Stimulated activated CD4-positive, alpha-beta T cell treated with anti-CD3 and anti-CD28 coated beads, Interleukin-15, amount 100 ng/mL, for 48 hours (primary cell): Measurements from ENCODE around the gene LZTS2.

Experiments
- DNase-seq, 2 donors: peaks; one replicate each; pipeline ENCODE4 v3.0.0-alpha.2; 2020; ENCODE audit warnings: low read depth in 2 of 2

The LZTS2 gene

GRCh38 chr10:101052285-101052684 is 52.7 kb downstream of the LZTS2 start:
- no peak for DNase-seq

GRCh38 chr10:101053516-101053915 is 53.9 kb downstream of the LZTS2 start:
- no peak for DNase-seq

GRCh38 chr10:101054351-101054750 is 54.7 kb downstream of the LZTS2 start:
- no peak for DNase-seq

- DNase-seq = no peak
These were observed 55.3 kb downstream of the LZTS2 start for GRCh38 chr10:101054876-101055275.

- DNase-seq = no peak
These were observed 55.8 kb downstream of the LZTS2 start for GRCh38 chr10:101055411-101055810.

- no peak for DNase-seq
These were observed 57.0 kb downstream of the LZTS2 start for GRCh38 chr10:101056365-101057151.
